NB4 (cell line): ENCODE measurements around the gene NCAPG.
"Not testable (repeated sequence)": the region's sequence is repeated elsewhere in the genome, so short reads cannot be mapped to it uniquely, and the experiment has no call there.

Source experiments
- DNase-seq: peaks from one replicate; pipeline ENCODE4 v3.0.0; 2010; ENCODE audit warnings: low read depth
- H3K4me3 ChIP-seq: one replicate; pipeline ENCODE4 v1.5.1; 2011; ENCODE audit warnings: mild to moderate bottlenecking, low read depth, low read length, moderate library complexity
- MYC ChIP-seq: IDR thresholded peaks from 2 replicates; pipeline ENCODE4 v1.6.1; 2011; ENCODE audit warnings: low read depth, low read length
- POLR2A ChIP-seq: IDR thresholded peaks from 2 replicates; pipeline ENCODE4 v1.6.1; 2011; ENCODE audit warnings: mild to moderate bottlenecking; ENCODE audit not compliant: insufficient read length; ENCODE audit errors: extremely low read depth
- TF ChIP-seq, protein P1 (sequence below): IDR thresholded peaks from one replicate; pipeline ENCODE4 v1.5.1; 2012; ENCODE audit warnings: low read depth, low read length
- TF ChIP-seq, protein P2 (sequence below): IDR thresholded peaks from 2 replicates; pipeline ENCODE4 v1.6.1; 2011; ENCODE audit warnings: low read depth, low read length

The NCAPG gene

DNA sequence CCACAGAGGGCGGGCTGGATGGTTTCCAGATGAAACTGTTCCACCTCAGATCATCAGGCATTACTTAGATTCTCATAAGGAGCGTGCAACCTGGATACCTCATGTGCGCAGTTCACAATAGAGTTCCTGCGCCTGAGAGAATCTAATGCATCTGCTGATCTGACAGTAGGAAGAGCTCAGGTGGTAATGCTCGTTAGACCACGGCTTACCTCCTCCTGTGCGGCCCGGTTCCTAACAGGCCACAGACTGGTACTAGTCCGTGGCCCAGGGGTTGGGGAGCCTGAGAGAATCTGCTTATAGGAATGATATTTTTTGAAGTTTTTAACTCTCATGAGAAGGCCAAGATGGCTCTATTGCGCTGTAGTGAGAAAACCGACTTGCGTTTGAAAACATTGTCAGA lies 5.4 kb downstream of the NCAPG start:
- no peak for DNase-seq
- H3K4me3 ChIP-seq = no peak overlapping the region
- TF ChIP-seq, protein P1, sequence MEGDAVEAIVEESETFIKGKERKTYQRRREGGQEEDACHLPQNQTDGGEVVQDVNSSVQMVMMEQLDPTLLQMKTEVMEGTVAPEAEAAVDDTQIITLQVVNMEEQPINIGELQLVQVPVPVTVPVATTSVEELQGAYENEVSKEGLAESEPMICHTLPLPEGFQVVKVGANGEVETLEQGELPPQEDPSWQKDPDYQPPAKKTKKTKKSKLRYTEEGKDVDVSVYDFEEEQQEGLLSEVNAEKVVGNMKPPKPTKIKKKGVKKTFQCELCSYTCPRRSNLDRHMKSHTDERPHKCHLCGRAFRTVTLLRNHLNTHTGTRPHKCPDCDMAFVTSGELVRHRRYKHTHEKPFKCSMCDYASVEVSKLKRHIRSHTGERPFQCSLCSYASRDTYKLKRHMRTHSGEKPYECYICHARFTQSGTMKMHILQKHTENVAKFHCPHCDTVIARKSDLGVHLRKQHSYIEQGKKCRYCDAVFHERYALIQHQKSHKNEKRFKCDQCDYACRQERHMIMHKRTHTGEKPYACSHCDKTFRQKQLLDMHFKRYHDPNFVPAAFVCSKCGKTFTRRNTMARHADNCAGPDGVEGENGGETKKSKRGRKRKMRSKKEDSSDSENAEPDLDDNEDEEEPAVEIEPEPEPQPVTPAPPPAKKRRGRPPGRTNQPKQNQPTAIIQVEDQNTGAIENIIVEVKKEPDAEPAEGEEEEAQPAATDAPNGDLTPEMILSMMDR = no peak
- TF ChIP-seq POLR2A = no peak
- TF ChIP-seq MYC = no peak
- TF ChIP-seq, protein P2, sequence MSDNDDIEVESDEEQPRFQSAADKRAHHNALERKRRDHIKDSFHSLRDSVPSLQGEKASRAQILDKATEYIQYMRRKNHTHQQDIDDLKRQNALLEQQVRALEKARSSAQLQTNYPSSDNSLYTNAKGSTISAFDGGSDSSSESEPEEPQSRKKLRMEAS = no peak

DNA sequence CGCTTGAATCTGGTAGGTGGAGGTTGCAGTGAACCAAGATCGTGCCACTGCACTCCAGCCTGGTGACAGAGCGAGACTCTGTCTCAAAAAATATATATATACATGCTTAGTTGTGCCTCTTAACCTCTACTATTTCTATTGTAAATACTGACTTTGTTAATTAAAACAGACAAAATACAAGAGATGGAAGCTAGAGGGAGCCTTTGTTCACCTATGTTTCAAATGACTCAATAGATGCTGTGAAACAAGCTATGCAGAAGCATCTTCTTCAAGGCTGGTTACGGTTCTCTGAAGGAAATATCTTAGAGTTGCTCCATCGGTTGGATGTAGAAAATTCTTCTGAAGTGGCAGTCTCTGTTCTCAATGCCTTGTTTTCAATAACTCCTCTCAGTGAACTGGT lies 6.2 kb downstream of the NCAPG start:
- H3K4me3 ChIP-seq = no peak overlapping the region
- TF ChIP-seq, protein P1 = peak; percentile 52
- TF ChIP-seq MYC = no peak
- peak; percentile 71 for DNase-seq

DNA sequence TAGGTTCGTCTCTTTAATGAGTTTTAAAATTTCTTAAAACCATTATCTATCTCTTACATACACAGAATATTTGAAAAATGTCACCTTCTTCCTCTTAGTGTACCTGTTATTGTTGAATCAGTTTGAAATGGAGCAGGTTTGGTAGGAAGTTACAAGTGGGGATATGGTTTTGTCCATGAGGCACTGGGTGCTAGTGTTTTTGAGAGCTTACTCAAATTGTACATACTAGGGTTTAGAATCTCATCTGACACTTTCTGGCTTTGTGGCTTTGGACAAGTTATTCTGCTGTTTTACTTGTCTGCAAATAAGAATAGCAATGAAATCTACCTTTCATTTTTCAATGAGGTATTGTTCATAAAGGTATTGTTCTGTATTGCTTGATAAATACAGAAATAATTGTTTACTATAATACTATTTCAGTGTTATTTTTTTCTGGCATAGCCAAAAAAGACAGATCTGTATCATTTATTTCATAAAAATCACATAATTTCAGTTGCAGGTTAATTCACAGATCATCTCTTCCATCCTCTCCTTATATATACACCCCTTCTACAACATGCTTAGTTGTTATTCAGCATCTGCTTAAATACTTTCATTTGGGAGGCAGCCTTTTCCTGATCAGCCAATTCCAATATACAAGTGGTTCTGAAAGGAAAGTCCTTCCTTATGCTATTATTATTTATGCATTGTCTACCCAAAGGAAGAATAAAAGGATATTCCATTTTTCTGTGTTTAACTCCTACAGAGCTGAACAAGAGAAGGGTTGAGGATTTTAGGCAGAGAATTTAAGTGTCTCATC lies 13.3 kb downstream of the NCAPG start:
- no peak for DNase-seq
- no peak overlapping the region for H3K4me3 ChIP-seq
- TF ChIP-seq POLR2A = no peak
- TF ChIP-seq, protein P2 = no peak
- TF ChIP-seq MYC = no peak

DNA sequence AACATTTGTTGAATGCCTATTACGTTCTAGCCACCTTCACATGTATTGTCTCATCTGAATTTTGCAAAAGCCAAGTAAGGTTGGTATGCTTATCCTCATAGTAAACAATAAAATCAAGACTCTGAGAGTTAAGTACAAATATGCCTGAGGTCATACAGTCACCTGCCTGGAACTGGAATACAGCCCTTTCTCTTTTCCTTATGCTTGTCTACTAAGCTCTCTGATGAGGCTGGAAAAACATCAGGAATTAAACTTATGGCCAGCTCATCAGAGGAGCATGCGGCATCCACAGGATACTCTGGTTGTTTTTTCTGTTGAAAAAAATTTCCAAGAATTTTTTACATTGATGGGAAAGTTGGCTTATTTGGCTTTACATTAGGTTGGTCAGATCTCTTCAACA lies 35.5 kb downstream of the NCAPG start:
- no peak for DNase-seq
- H3K4me3 ChIP-seq = no peak overlapping the region
- TF ChIP-seq POLR2A (no peak), MYC (no peak)
- TF ChIP-seq, protein P2 = no peak
- TF ChIP-seq, protein P1 = no peak

DNA sequence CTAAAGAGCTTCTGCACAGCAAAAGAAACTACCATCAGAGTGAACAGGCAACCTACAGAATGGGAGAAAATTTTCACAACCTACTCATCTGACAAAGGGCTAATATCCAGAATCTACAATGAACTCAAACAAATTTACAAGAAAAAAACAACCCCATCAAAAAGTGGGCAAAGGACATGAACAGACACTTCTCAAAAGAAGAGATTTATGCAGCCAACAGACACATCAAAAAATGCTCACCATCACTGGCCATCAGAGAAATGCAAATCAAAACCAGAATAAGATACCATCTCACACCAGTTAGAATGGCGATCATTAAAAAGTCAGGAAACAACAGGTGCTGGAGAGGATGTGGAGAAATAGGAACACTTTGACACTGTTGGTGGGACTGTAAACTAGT lies 39.5 kb downstream of the NCAPG start:
- H3K4me3 ChIP-seq, DNase-seq: not testable (repeated sequence)

DNA sequence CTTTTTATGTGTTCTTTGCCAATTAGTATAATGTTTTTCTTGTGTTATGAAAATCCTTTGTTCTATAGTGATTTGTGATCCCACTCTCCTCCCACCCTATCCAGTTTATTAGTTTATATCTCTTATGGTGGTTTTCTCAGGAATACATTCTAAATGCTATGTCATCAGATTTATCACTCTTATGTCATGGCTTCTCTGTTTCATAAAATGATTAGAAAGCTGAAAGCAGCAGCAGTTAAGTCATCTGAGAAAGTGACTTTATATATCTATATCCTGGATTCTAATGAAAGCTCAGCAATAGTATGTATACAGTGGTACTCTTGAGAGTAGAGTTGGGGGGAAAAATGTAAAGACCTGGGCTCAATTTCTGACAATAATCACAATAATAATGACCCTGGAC lies 41.2 kb downstream of the NCAPG start:
- no peak overlapping the region for H3K4me3 ChIP-seq
- TF ChIP-seq POLR2A (no peak), MYC (no peak)
- TF ChIP-seq, protein P2 = no peak
- TF ChIP-seq, protein P1 = no peak

DNA sequence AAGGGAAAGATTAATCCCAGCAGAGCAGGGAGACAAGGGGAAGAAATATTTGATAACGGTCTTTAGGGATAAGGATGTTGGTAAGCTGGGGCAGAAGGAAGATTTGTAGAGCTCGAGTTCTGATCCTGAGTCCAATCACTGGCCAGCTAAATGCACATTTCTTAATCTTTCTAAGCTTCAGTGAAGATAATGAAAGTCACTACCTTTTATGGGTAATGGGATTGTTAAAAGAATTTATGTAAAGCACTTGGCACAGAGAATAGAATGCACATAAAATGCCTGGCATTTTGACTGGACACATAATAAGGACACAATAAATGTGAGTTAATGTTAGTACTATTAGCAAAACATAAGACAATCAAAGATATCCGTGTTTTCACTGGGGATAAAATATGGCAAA lies 43.3 kb downstream of the NCAPG start:
- no peak for DNase-seq
- TF ChIP-seq POLR2A (no peak), MYC (no peak)
- TF ChIP-seq, protein P1 = no peak
- TF ChIP-seq, protein P2 = no peak
- no peak overlapping the region for H3K4me3 ChIP-seq

More for the DNA sequence above, 41.2 kb downstream of the NCAPG start:
- DNase-seq = no peak
